GM19467 (cell line): ENCODE measurements around the gene DDN.

Source experiments
- ATAC-seq: cut with Tn5 transposase; IDR thresholded peaks from one replicate; pipeline ENCODE4 v1.9.1; 2021; ENCODE audit warnings: mild to moderate bottlenecking, moderate library complexity; ENCODE audit not compliant: unreplicated experiment

DDN gene

DNA sequence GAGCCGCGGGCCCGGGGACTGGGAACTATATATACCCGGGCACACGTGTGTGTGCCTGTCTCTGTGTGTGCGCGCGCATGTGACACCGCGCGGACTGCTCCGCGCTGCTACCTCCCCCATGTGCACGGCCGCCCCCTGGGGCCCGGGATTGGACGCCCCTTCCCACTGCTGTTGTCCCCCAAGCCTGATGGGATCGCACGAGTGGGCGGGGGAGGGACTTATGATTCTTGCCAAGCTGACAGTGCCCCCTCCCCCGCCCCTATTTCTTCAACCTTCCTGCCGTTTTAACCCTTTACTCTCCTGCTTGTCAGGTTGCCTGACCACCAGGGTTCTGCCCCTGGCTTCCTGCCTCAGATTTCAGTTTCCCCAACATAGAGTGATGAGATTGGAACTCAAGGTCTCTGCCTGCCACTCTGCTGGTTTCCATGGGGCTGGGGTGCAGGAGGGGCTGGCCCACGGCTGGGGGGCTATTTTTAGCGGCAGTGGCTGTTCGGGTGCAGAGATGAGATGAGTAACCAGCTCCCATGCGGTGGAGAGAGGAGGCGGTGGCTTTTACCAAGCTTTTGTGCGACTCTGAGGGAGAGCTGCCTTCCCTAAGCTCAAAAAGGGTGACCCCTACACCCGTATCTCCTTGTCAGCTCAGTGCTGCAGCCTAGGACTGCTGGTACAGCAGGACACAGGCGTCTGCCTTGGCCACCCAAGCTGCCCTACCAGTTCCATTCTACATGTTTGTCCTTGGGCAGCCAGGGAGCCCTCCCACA, at the start of gene DDN:
Gene DDN, minus strand, starts transcription at position 5 of the 761 bp plus-strand sequence. CDS start 88 bp downstream, outside the sequence.
- no peak for ATAC-seq

DNA sequence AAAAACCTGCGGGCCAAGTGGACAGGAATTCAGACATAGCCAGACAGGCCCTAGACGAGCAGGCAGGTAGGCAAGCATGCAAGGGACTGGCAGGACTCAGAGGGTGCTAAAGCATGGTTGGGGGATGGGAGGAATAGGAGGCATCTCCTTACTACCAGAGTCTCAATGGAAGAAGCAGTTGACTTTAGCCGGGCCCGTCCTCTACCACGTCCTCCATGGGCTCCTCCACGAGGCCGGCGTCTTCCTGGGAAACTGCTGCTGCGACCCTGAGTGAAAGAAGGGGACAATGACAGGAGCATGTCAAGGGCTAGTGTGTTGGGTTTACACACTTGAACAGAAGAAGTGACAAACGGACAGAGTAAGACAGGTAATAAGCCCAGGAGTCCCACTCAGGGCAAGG, 49.8 kb upstream of the DDN start:
- ATAC-seq = no peak

DNA sequence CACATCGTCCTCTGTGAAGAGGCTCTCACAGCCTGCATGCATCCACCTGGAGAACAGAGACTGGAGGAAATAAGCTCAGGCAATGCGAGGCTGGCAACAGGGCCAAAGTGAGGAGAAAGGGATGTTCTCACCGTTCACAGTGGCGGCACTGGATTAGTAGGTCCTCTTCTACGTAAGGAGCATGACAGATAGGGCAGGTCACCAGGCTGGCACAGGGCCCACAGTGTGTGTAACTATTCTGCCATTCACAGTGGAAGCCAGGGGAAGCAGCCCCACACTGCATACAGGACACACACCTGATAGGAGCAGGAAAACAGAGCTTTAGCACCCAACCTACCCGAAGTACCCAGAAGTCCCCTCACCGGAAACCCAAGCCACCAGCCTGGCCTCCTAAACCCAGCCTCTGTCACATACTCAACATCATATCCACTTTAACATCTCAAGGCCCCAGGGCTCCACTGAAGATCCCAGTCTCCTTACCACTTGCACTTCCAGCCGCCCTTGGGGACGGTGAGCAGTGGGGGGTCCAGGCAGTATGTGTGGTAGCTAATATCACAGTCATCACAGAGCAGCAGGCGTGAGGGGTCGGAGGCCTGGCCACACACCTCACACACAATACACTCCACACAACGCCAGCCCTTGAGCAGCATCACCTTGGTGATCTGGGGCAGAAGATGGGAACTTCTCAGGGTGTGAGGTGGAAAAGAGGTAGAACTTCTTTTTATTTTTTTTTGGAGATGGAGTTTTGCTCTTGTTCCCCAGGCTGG, 47.1 kb upstream of the DDN start:
- ATAC-seq = no peak

DNA sequence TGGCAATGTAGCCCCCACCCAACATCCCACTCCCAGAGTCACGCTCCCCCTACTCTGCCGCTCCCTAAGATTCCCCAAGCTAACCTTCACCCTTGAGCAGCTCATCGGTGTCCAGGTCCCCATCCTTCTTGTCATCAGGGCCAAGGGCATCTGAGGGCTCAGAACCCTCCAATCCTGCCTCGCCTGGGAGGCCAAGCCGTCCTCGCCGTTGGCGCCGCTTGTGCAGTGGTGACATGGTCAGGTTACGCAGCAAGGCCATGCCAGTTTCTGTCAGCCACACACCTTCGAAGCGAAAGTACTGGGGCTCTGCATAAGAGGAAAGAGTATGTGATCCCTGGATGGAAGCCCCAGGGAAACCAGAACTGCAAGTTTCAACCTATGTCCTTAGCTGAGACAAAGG, 45.5 kb upstream of the DDN start:
- no peak for ATAC-seq

DNA sequence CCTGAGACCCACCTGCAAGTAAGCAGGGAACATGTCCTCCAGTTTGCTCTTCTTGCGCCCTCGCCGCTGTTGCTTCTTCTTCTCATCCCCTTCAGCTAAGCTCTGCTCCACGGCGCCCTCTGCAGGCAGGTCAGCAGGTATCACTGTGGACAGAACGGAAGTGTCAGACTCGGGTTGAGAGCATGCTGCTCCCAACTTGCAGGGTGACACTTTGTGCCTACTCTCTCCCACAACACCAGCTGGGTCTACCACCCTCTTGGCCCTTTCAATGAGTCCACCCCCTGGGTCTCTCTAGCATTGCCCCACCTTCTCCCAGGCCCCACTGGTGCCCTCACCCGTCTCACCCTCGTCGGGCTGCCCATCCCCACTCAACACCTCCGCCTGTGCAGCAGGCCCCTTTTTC, 44.7 kb upstream of the DDN start:
- no peak for ATAC-seq

DNA sequence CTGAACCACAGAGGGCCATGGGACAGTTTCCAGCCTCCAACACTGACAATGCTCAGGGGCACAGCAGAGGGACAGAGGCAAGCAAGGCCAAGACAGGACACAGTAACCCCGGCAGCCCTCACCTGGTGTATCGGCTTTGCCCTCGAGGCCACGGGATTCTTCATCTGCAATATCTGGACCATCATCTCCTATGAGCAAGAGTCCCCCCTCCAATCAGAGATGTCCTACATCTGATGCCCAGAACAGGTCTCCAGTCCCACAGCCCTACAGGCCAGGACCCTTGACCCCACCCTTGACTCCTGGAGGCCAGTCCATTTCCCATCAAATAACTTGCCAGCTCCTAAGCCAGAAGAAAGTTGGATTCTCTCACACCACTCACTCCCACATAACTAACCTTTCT, 44.1 kb upstream of the DDN start:
- no peak for ATAC-seq

DNA sequence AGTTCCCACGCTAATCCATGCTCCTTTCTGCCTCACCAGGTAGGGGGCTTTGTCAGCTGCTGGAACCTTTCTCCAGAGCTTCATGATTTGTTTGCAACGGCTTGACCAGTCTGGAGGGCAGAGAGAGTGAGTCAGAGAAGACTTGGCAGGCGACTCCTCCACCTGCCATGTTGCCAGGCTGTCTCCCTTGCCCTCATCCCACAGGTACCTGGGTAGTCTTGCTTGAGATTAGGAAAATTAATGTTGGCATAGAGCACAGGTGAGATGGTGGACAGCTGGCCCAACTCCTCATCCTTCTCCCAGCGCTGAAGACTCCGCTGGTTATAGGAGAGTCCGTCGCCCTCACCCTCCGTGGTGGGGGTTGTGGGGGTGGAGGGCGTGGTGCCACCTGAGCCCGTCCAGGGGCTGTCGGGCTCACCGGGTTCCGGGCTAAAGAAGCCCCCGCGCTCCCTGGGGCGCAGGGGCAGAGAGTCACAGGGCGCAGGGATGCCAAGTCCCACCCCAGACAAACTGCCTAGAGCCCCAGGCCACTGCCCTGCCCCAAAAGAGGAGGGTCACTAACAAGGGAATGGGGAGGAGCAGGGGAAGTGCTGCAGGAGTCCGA, 42.8 kb upstream of the DDN start:
- no peak for ATAC-seq

DNA sequence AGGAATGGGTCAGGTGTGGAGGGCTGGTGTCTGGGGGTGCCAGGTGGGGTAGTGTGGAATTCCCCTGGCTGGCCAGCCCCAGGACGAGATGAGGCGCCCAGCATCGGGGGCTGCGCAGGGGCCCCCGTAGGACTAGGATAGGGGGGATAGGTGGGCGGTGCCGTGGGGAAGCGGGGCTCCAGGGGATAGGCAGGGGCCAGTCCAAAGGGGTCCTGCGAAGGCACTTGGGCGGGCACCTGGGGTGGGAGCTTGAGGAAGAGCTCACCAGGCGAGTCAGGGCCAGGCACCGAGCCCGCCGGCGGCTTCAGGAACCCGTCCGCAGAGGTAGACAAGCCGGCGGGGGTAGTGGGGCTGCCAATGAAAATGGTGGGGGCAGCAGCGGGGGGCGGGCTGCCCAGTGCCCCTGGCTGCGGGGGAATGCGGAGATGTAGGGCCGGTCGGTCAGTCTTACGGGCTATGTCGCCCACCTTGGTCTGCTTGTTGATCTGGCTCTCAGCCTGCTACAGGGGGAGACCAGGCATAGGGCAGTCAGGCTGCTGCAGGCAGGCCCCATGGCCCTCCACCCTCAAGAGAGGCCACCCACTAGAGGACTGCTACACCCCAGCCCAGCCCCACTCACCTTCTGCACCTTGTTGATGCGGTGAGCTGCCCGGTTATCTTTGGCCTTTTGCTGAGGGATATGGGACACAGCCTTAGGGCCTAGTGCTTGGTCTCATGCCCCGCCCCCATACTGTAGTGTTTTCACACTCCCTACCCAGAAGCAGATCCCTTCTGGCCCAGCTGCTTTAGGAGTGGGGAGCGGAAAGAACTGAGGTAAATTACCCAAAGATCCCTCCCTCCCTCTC, 42.1 kb upstream of the DDN start:
- ATAC-seq = no peak

DNA sequence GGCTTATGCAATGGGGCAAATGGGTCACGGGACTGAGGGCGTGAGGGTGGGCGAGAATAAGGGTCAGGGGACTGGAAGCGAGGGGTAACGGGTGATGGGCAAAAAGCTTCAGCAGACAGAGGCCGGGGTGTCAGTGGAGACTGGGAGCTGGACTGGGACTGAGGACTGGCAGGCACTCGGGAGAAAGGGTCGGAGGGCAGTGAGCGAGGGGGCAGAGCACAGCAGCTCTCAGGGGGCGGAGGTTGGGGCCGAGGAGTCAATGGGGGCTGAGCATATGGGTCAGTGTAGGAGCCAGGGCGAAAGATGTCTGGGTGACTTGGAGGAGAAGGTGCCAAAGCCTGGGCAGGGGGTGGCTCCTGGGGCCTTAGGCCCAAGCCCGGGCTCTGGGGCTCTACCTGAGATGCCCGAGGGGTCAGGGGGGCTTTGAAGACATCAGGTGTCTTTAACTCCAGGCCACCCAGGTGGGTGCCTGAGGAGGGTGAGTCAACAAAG, 41.2 kb upstream of the DDN start:
- ATAC-seq = no peak

DNA sequence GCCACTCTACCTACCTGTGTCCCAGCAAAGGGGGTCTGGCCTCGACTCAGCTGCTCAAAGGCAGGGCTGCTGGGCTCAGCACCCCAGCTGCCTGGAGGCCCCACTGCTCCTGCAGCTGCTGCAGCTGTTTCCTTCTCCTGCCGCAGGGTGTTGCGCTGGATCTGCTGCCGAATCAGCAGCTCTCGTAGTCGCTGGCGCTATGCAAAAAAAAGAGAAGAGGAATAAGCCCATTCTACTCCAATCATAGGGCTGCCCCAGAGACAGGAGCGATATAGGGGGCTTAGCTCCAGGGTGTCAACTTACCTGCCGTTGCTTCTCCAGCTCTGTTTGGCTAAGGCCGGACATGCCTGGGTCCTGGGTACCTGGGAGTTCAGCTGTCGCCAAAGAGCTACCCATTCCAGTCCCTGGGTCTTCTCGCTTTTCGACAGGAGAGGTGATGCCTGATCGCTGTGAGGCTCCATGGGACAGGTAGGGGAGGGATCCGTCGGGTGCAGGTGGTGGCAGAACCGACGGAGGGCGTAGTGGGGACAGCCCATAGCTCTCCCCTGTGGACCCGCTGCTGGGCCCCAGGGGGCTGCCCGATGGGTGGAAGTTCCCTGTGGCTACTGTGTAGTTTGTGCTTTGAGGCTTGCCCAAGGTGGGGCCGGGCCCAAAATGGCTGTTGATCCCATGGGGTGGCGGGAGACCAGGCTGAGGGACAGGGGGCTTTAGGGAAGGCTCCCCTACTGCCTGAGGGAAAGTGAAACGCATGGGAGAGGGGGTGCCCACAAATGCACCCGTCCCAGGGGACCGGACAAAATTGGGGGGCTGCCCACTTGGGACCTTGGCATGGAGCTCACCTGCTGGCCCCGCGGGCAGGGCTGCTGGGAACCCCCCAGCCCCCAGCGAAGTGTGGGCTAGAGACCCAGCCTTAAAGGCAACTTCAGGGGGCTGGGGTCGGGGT, 40.5 kb upstream of the DDN start:
- no peak for ATAC-seq

DNA sequence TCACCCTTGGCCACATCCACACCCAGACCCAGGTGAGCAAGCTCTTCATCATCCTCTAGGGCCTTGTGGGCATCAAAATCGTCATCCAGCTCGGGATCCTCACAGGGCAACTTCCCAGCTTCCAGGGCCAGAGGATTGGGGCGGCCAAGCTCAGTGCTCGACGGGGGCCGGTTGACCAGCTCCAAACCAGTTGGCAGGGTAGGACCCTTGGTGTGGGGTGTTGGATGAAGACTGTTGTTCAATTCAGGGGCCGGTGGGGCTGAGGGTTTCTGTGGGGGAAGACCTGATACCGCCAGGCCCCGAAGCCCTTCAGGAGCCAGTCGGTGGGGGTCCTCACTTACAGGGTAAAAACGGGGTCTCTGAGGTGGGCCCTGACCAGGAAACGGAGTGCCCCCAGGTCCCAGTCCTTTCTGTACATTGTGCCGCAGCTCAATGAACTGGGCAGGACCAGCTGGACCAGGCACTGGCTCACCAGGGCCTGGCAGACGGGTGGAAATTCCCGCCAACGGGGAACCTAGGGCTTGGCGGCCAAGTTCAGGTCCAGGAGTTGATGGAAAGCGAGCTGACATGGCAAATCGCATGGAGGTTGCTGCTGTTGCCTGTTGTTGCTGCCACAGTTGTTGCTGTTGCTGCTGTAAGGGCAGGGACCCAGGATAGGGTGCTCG, 39.2 kb upstream of the DDN start:
- no peak for ATAC-seq

DNA sequence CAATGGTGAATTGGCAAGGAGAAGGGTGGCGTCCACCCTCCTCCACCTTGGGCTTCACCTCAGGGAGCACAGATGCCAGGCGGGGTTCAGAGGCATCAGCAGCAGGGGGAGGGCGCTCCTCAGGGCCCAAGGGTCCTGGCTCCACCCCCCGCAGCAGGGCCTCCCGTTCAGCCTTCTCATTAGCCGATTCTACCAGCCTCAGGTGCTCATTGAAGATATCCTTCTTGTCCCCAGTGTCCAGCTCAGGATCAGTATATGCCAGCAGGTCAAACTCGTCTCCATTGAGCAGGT, 38.7 kb upstream of the DDN start:
- ATAC-seq = no peak

DNA sequence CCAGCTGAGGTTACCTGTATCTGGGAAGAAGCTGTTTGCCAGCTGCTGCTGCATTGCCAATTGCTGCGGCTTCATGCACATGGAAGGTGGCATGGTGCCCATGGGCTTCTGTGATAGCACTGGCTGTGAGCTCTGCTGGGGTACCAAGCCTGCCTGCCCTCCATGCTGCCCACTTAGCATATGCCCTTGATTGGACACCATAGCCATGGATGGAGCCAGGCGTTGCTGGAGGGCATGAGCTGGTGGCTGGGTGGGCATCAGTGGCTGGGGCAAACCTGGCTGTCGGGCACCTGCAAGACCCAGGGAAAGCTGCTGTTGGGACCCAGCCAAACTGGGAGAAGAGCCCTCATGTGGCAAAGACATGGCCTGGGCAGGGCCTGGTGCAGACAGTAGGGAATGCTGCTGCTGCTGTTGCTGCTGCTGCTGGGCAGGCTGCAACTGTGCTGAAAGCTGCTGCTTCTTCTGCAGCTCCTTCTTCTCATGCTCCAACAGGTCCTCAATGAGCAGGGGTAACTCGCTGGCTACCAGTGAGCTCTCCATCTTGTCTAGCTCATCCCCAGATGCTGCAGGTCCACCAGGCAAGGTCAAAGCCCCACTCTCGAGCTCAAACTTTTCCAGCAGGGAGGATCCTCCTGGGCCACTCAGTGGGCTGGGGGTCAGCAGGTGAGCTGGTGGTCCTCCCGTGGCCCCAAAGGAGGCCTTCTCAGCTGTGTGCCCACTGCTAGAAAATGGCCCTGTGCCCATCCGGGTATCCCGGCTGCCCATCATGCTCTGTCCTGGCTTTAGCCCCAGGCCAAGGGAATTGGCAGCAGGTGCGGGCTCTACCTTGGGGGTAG, 38.2 kb upstream of the DDN start:
- ATAC-seq = no peak

DNA sequence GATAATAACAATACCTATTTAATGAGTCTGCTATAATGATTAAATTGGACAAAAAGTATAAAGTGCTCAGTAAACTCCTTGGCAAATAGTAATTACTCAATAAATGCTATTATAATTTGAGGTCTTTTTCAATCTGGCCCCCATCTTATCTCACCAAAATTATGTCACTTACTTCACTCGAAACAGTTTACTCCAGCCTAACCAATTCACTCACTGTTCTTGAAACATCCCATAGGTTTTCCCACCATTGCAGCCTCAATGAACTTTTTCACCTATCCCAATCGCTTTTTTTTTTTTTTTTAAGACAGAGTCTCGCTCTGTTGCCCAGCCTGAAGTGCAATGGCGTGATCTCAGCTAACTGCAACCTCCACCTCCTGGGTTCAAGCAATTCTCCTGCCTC, 36.9 kb upstream of the DDN start:
- ATAC-seq = no peak

DNA sequence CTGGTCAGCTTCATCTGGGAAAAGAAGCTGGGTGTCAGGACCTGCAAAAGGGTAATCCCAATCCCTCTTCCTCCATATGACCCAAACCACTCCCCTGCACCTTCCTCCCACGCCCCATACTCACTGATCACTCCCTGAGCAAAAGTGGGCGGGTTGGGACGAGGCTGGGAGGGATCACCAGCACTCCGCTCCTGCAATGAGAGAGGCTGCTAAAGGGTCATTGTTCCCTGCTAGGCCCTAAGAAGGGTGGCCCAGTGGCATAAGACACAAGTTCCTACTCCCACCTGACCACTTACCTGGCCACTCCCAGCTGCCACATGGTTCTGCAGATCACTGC, 35.1 kb upstream of the DDN start:
- ATAC-seq = no peak

DNA sequence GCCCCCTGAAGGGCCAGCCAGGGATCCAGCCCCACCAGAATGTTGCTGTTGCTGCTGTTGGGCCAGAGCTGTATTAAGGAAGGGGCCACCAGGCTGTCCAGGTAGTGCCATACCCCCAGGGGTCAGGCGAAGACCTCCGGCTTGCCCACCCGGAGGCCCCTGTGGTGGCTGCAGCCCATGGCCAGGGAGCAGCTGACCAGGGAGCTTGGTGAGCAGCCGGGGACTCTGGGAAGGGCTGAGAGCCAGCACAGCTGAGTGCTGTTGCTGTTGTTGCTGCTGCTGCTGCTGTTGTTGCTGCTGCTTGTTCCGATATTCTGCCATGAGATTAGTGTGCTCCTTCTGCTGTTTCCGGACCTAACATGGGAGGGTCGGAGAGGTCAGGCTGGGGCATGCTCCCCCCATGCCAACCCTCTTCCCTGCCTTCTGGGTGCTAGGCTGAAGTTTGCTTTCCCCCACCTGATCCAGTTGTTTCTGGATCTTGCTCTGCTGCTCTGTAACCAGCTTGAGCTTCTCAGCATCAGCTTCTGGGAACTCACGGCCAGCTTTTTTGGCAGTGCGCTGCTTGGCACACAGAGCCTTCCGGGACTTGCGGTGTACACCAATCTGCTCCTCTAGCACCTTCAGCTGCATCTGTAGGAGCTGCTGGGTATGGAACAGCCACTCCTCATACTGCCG, 34.6 kb upstream of the DDN start:
- ATAC-seq = no peak

DNA sequence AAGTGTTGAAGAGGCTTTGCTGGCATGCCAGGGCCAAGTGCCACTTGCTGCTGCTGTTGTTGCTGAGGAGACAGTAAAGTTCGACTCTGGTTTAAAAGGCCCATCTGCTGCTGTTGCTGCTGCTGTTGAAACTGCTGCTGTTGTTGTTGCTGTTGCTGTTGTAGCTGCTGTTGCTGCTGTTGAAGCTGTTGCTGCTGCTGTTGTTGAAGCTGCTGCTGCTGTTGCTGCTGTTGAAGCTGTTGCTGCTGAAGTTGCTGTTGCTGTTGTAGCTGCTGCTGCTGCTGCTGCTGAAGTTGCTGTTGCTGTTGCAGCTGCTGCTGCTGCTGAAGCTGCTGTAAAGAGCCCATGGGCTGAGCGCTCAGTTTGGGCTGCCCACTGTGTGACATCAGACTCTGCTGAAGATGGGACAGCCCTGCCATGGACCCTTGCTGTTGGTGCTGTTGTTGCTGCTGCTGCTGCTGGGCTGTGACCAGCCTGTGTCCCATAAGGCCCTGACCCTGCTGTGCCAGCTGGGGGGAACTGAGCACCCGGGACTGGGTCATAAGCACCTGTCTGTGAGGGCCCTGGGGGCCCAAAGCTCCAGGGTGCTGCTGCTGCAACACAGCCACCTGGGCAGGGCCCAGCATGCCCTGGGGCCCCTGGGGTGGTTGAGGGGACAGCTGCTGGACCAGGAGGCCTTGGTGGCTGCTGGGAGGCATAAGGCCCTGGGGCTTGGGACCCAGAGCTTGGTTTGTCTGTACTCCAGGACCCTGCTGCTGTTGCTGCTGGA, 33.7 kb upstream of the DDN start:
- ATAC-seq = no peak

DNA sequence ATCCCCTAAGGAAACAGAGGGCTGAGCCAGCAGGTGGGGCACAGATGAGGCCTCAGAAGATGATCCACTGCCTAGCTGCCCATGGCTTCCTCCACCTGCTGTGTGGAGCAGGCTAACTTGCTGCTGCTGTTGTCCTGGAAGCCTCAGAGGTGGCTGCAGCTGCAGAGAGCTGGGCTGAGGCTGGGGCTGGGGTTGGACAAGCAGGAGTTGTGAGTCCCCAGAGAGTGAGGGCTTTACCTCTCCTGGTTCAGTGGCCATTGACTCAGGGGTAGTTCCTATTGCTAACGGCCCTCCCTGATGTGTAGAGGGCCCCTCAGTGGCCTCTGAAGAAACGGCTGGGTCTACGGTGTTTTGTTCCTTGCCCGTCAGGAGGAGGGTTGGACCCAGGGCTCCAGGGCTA, 33.1 kb upstream of the DDN start:
- ATAC-seq = no peak
